ENCODE results near the gene GHRH. TPM values are rescaled to one million over a fixed set of nuclear protein-coding genes. Genes with fewer than 3 reads are reported as not detected.
A peak's percentile ranks its signal among the peaks of the same experiment; 100 is the strongest.

The GHRH gene
- total RNA-seq, 1 donor from 2014 or later: not detected

DNA sequence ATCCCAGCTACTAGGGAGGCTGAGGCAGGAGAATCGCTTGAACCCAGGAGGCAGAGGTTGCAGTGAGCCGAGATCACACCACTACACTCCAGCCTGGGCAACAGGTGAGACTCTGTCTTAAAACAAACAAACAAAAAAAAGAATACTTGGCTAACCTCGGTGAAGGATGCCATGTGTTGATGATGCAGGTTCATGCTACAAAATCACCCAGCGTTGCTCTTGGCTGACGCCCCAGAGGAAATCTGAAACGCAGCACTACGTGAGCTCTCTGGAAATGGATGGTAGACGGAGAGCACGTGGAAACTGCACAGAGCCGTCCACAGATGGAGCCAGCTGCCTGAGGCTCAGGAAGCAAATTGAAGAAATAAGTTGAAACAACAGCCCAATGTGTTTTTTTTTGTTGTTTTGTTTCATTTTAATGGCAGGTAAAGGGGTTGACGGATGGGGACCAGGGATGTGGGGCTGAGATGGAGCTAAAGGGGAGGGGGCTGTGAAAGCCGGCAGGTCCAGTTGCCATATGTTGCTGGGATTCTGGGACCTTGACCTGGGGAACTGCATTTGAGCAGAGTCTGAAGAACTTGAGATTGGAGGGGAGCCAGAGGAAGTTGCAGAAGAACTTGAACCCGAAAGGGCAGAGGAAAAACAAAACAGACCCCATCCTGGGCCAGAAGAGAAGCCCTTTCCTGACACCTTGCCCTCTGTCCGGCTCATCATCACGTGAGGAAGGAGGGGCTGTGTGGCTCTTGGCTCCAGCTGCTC lies 15.1 kb upstream of the GHRH start:
- DNase-seq (ENCODE audit: low read depth): no peak
- H3K4me3 ChIP-seq (ENCODE audit: low read depth, low read length): no peak overlapping the region
- TF ChIP-seq, protein P1, sequence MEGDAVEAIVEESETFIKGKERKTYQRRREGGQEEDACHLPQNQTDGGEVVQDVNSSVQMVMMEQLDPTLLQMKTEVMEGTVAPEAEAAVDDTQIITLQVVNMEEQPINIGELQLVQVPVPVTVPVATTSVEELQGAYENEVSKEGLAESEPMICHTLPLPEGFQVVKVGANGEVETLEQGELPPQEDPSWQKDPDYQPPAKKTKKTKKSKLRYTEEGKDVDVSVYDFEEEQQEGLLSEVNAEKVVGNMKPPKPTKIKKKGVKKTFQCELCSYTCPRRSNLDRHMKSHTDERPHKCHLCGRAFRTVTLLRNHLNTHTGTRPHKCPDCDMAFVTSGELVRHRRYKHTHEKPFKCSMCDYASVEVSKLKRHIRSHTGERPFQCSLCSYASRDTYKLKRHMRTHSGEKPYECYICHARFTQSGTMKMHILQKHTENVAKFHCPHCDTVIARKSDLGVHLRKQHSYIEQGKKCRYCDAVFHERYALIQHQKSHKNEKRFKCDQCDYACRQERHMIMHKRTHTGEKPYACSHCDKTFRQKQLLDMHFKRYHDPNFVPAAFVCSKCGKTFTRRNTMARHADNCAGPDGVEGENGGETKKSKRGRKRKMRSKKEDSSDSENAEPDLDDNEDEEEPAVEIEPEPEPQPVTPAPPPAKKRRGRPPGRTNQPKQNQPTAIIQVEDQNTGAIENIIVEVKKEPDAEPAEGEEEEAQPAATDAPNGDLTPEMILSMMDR (conservative IDR thresholded peaks at IDR 0.05; ENCODE audit: low read depth, low read length): peak; percentile 58

DNA sequence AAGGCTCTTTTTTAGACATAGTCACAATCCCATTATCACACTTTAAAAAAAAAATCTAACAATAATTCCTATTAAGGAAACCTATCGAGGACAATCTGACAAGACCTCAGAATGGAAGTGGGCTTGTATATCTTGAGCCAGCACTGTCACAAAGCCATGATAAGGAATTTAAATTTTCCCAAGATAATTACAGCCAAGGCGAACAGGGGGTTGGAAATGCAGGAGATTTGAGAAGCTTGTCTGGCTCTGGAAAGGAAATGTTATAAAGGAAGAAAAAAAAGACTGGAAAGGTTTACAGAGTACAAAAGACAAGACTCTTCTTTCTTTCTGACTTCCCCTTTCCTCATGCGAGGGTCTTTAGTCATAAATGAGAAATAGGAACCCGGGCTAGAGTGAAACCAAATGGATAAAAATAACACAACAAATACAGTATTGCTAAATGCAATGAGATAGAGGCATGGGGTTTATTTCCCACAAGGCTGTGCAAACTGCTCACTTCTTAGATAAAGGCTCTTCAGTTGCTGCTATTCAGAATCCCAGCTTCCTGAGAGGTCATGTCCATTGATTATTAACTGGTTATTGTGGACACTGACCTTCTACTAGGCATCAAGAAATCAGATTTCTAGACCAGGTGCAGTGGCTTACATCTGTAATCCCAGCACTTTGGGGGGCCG lies 13.4 kb upstream of the GHRH start:
- no peak overlapping the region for H3K4me3 ChIP-seq (ENCODE audit: low read depth, low read length)
- DNase-seq (ENCODE audit: low read depth): no peak
- TF ChIP-seq, protein P1 (conservative IDR thresholded peaks at IDR 0.05; ENCODE audit: low read depth, low read length): no peak

DNA sequence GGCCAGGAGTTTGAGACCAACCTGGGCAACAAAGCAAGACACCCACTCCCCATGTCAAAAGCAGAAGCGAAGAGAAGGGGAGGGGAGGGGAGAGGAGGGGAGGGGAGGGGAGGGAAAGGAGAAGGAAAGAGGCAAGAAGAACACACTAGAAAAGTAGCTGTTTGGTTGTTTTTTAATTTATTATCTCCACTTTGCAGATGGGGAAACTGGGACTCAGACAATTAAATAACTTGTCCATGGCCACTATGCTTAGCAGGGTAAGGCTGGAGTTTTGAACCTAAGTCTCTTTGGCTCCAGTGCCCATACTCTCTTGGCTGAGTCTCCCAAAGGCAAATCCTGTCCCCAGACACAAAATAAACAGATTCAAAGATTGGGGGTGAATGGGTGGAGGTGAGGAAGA lies 12.4 kb upstream of the GHRH start:
- DNase-seq (ENCODE audit: low read depth): no peak
- no peak overlapping the region for H3K4me3 ChIP-seq (ENCODE audit: low read depth, low read length)
- TF ChIP-seq, protein P1 (conservative IDR thresholded peaks at IDR 0.05; ENCODE audit: low read depth, low read length): no peak

DNA sequence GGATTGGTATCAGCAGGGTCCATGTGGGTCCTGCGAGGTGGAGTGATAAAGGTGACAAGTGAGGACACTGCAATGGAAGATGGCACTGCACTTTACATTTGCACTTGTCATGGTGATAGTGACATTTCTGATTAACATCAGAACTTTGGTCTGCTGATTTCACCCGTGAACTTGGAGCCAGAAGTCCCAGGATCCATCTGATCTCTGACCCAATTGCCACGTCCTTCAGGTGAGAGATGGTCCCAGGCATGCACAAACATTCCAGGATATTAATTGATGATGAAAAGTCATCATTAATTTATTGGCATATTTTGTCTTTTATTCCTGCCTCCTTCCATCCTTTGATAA lies 9.8 kb upstream of the GHRH start:
- TF ChIP-seq, protein P1 (conservative IDR thresholded peaks at IDR 0.05; ENCODE audit: low read depth, low read length): no peak
- no peak overlapping the region for H3K4me3 ChIP-seq (ENCODE audit: low read depth, low read length)
- DNase-seq (ENCODE audit: low read depth): no peak

DNA sequence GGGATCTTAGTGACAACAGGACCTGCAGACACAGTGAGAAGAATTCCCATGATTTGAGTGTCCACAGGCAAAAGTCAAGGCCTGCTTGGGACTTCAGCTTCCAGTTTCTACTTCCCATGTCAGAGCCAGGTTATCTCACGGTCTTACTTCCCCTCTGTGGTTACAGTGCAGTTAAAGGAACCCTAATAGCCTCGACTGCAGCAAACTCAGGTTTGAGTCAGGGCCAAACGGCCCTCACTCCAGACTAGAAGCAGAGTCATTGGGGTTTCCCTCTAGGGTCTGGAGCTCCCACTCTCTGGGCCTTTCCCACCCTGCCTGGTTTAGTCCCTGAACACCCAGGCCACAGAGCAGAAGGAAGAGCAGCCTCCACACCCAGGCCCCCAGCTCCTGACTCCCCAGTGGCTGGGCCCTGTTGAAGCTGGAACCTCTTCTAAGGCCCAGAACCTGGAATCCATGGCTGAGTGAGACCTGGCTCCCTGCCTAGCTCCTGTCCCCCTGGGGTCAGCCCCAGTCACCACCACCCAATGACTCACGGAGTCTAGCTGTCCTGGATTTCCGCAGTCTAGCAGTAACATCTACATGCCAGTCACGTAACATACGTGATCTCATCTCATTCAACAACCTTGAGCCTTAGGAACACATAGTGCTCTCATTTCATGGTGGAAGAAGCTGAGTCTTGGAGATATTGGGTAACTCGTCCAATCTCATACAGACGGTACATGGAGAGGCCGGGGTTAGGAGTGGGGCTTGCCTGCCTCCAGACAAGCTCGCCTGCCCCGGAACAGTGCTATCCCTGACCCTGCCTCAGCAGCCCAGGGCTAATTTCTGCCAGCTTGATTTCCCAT lies 9.2 kb upstream of the GHRH start:
- TF ChIP-seq, protein P1 (conservative IDR thresholded peaks at IDR 0.05; ENCODE audit: low read depth, low read length): no peak
- H3K4me3 ChIP-seq (ENCODE audit: low read depth, low read length): no peak overlapping the region
- no peak for DNase-seq (ENCODE audit: low read depth)

DNA sequence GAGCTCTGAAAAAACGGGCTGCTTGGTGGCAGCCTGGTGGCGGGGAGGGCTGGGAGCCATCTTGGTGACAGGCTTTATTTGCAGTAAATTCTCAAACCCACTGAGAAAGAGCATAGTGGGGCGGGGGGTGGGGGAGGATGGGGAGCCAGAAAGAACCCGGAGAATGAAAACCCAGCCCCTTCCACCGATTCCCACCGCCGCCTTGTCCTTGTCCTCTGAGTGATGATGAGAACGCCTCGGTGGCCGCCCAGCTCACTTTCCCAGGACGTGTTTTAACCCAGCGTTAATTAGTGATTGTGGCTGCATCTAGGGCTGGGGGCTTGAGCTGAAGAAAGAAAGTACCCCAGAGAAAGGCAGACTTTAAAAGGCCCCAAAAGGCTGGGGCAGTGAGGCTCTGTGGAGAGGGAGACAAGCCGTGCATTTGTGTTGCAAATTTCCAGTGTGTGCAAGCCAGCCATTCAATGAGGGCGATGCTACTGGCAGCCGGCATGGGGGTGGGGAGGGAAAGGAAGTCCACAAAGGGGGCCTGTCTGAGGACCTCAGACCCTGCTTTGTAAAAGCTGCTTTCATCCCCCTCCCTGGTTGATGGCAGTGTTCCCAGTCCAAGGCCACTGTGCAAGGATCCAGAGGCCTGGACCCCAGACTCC lies 6.2 kb upstream of the GHRH start:
- TF ChIP-seq, protein P1 (conservative IDR thresholded peaks at IDR 0.05; ENCODE audit: low read depth, low read length): no peak
- no peak for DNase-seq (ENCODE audit: low read depth)
- H3K4me3 ChIP-seq (ENCODE audit: low read depth, low read length): no peak overlapping the region

Data from epithelial cell of proximal tubule (primary cell).